ENCODE results near the gene AKT1.

GRCh38 chr14:104821229-104821945 lies 25.8 kb upstream of the AKT1 start:
- TF ChIP-seq CTCF (IDR thresholded peaks at IDR 0.05), result no peak
- no peak for TF ChIP-seq ZFX (IDR thresholded peaks at IDR 0.05; ENCODE audit: borderline replicate concordance)
